ENCODE results near the gene CFLAR. TPM values are rescaled to one million over a fixed set of nuclear protein-coding genes. Genes with fewer than 3 reads are reported as not detected.

The CFLAR gene
- total and polyA plus RNA-seq, 2 donors from 2014 or later, result 47.2 to 263 TPM

DNA sequence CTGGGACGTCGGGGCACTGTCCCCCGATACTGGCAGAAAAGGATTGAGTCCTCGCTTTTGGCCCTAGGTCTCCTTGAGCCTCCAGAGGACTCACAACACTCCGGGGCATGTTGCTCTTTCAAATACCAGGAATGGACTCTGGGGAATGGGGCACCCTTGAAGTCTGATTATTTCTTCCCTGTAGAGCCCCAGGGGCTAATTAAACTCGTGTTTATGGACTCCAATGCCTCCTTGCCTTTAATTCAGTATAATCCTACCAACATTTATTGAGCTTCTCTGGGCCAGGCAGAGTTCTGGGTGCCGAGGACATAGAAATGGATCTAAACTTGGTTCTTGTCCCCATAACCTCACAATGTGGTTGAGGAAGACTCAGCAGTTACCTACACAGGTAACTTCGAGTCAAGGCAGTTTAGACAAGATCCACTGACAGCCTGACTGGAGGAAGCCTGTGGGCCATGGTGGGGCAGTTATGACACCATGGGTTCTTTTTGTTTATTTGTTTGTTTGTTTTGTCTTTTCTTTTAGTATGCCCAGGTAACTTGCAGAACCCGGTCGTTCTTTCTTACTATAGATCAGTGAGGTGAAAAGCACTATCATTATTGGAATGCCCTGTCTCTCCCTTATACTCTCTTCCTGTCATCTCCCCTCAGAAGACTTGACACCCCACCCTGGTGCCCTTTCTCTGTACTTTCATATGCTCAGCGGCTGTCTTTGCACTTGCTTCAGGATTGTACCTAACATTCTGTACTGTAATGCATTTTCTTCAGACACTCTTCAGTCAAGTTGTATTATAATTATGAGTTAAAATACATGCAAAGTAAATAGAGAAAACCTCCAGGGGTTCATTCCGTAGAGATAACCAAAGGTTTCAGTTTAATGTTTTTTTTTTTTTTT is 3.2 kb downstream of the CFLAR start:
- H3K27me3 ChIP-seq (ENCODE audit: control insufficient read depth, insufficient read depth, low read length), result no peaks in the 10 kb centered on the region
- H3K27ac ChIP-seq (ENCODE audit: low read depth in 2 of 2, low read length in 2 of 2), result peak overlapping the region; percentile 99
- peak overlapping the region; percentile 75 to 87 (median 76) for H3K4me3 ChIP-seq (ENCODE audit: low read length in 3 of 3)
- TF ChIP-seq CTCF (IDR thresholded peaks at IDR 0.05; ENCODE audit: borderline replicate concordance, extremely low read depth, insufficient read depth), result no peak
- H3K9ac ChIP-seq (ENCODE audit: low read length in 3 of 3), result peak overlapping the region; percentile 57 to 87 (median 63)
- DNase-seq (peak in 2 of 5 donors; percentile 77 to 79), FAIRE-seq (no peak)
- intact Hi-C loops (cut with DNase I), result no loop called here
- H3K9me3 ChIP-seq (ENCODE audit: control insufficient read depth in 2 of 3, insufficient read depth in 1 of 3, low read length in 3 of 3), result no peaks in the 10 kb centered on the region
- peaks cover 0 to 36% (median 24%) of the 10 kb centered on the region in 3 donors for H3K4me1 ChIP-seq (ENCODE audit: control insufficient read depth in 2 of 3, insufficient read depth in 2 of 3, low read depth in 1 of 3, low read length in 3 of 3)
- peaks cover 0 to 5% (median 0%) of the 10 kb centered on the region in 3 donors for H3K36me3 ChIP-seq (ENCODE audit: control insufficient read depth in 2 of 3, insufficient read depth in 3 of 3, low read length in 3 of 3)

DNA sequence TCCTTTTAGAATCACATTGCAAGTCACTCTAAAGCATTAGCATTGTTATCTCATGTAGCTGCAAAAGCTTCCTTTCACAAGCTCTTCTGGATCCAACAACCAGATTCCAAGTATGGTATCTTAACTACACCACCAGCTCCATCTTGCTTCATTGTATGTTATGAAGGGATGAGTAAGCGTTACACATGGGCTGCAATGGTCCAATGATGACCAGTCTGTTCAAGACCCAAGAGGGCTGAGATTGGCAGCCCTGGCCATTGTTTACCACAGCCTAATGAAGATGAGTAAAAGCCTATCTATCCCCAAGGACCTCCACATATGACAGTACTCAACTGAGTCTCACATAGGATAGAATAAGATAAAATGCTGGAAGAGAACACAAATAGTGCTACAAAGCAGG is 6.3 kb downstream of the CFLAR start:
- intact Hi-C loops (cut with DNase I), result no loop called here
- Histone ChIP-seq H3K27me3 (ENCODE audit: control insufficient read depth, insufficient read depth, low read length) (no peaks in the 10 kb centered on the region), H3K36me3 (ENCODE audit: control insufficient read depth in 2 of 3, insufficient read depth in 3 of 3, low read length in 3 of 3) (peaks cover 0 to 5% (median 0%) of the 10 kb centered on the region in 3 donors), H3K9ac (ENCODE audit: low read length in 3 of 3) (no peak overlapping the region), H3K9me3 (ENCODE audit: control insufficient read depth in 2 of 3, insufficient read depth in 1 of 3, low read length in 3 of 3) (no peaks in the 10 kb centered on the region), H3K4me1 (ENCODE audit: control insufficient read depth in 2 of 3, insufficient read depth in 2 of 3, low read depth in 1 of 3, low read length in 3 of 3) (peaks cover 0 to 66% (median 48%) of the 10 kb centered on the region in 3 donors), H3K4me3 (ENCODE audit: low read length in 3 of 3) (peak overlapping the region in 2 of 3 donors; percentile 16 to 87), H3K27ac (ENCODE audit: low read depth in 2 of 2, low read length in 2 of 2) (peak overlapping the region; percentile 12 to 93)
- TF ChIP-seq CTCF (IDR thresholded peaks at IDR 0.05; ENCODE audit: borderline replicate concordance, extremely low read depth, insufficient read depth), result no peak
- DNase-seq (no peak), FAIRE-seq (no peak)

DNA sequence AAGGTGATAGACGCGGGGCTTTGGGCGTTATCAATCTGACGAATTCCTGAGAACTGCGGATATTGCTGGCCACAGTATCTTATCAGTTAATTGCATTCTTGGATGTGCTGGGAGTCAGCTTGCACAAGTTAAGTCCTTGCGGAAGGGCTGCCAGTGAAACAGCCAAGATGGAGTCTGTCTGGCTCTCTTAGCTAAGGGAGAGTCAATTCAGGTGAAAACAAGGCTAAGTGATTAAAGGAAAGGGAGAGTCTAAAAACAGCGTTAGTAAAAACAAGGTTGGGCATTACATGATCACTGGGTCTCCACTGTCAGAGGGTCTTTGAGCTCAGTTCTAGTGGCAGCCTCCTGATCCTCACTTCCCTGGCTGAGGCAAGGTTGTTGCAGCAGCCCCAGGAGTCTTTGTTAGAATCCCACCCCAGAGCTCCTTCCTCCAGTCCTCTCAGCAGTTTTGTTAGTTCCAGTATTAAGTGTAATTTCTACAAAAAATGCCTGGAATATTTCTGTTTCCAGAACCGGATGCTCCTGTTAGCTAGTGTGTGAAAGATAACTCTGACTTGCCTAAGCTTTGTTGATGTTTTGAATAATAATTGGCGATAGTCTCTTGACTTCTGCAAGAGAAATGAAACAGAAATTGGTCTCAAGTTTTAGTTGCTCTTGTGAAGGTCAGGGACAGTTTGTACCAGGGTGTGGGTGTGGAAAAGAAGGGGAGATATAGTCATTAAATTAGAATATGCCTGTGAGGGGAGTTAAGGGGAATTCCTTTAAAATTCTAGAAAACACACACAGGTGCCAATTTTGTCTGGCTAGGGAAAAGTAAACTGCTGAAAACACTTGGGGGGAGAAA is 10.6 kb downstream of the CFLAR start:
- FAIRE-seq, result no peak
- Histone ChIP-seq H3K9ac (ENCODE audit: low read length in 3 of 3) (peak overlapping the region in 1 of 3 donors; percentile 70), H3K9me3 (ENCODE audit: control insufficient read depth in 2 of 3, insufficient read depth in 1 of 3, low read length in 3 of 3) (no peaks in the 10 kb centered on the region), H3K27ac (ENCODE audit: low read depth in 2 of 2, low read length in 2 of 2) (peak overlapping the region; percentile 87 to 90), H3K4me1 (ENCODE audit: control insufficient read depth in 2 of 3, insufficient read depth in 2 of 3, low read depth in 1 of 3, low read length in 3 of 3) (peaks cover 0 to 84% (median 58%) of the 10 kb centered on the region in 3 donors), H3K27me3 (ENCODE audit: control insufficient read depth, insufficient read depth, low read length) (no peaks in the 10 kb centered on the region), H3K36me3 (ENCODE audit: control insufficient read depth in 2 of 3, insufficient read depth in 3 of 3, low read length in 3 of 3) (peaks cover 0 to 5% (median 0%) of the 10 kb centered on the region in 3 donors), H3K4me3 (ENCODE audit: low read length in 3 of 3) (peak overlapping the region in 2 of 3 donors; percentile 46 to 47)
- peak in 1 of 5 donors; percentile 26 for DNase-seq
- intact Hi-C loops (cut with DNase I), result no loop called here
- no peak for TF ChIP-seq CTCF (IDR thresholded peaks at IDR 0.05; ENCODE audit: borderline replicate concordance, extremely low read depth, insufficient read depth)
